Stimulated activated CD8-positive, alpha-beta memory T cell treated with anti-CD3 and anti-CD28 coated beads, Interleukin-15, amount 100 ng/mL, for 24 hours (primary cell): ENCODE data around the gene LDLRAD4.

Experiments used
- DNase-seq: peaks from one replicate; pipeline ENCODE4 v3.0.0-alpha.2; 2020; ENCODE audit warnings: low read depth

LDLRAD4 gene

DNA sequence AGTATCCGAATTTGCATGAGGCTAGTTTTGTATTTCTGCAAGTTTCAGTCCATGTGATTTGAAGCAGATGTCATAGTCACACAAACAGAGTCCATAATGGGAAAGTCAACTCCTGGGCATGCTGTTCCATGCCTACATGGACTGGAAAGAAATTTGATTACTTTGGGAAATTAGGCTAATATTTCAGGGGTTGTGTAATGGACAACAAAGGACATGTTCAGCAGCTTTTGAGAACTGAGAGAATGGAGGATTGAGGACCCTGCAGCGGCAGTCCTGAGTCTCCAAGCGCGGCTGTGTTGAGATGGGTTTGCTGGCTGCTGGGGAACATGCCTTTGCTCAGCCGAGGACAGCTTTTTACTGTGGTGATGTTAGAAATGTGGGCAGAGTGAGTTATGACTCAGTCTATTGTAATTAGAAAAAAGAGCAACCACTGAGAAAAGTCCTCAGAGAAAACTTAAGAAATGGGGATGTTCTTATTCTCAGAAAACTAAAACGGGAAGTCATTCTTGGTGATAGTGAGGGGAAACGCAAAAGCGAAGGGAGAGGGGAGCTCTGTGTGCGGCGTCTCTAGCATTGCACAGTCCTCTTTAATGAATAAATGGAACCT is 358.6 kb downstream of the LDLRAD4 start:
- no peak for DNase-seq

DNA sequence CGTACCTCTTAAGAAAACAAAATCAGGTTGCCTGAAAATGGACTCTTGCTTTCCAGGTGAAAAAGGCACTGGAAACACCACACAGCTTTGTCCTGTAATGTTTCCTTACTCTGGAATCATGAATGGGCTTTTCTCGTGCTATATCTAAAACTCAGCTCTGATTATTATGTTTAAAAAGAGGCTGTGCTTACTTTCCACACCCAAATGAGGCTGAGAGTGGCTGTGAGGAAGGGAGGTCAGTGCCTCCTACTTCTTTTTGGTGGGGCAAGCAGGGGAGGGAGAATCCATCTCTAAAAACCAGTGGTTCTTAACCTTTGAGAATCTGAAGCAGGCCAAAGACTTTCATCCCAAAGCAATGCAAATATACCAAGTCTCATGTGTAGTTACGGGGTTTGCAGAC is 359.2 kb downstream of the LDLRAD4 start:
- DNase-seq = no peak

DNA sequence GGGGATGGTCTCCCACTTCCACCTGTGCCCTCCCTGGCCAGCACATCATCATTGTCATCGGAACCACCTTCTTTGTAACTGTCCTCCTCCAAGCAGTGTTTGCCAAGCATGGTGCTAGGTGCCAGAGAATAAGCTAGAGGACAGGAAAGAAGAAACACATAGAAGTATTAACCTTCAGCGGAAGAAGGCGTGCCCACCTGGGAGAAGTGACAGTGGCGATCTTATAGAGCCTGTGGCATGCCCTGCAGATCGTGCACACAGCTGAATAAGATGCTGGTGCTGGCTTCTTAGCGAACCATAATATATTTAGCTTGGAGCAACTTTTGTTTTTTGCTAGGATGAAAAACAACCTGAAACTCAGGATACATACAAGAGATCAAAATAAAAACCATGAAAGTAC is 359.8 kb downstream of the LDLRAD4 start:
- DNase-seq = no peak

DNA sequence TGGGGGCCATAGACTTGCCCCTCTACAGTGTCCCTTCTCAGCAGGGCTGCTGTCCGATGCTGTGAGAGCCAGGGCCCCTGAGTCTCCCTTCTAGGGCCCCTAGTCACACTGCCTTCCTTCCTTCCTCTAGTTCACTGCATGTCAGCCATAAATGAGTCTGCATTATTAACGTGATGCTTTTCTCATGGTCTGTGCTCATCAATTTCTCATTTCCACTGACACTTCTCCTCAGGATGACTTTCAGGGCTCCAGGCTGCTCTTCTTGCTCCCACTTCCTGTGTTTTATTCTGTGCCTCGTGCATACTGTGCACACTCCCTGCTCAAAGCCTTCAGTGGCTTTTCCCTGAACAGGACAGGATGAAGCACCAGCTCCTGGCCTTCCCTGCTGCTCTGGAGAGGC is 361.3 kb downstream of the LDLRAD4 start:
- DNase-seq = no peak

DNA sequence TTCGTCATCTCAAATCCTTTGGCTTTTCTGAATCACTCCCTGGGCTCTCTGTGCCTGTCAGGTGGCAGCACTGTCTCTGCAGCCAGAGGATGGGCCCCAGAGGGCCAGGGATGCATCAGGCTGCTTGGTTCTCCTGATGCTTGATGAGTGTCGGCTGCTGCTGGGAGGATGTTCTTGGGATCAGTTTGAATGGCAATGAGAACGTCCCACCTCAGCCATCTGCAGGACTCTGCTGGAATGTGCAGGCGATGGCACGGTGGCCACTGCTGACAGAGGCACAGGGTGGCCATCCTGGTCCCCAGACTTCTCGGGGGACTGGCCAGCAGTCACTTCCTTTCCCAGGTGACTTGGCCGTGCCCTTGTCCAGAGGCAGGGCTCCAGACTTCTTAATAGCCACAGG is 361.8 kb downstream of the LDLRAD4 start:
- no peak for DNase-seq

DNA sequence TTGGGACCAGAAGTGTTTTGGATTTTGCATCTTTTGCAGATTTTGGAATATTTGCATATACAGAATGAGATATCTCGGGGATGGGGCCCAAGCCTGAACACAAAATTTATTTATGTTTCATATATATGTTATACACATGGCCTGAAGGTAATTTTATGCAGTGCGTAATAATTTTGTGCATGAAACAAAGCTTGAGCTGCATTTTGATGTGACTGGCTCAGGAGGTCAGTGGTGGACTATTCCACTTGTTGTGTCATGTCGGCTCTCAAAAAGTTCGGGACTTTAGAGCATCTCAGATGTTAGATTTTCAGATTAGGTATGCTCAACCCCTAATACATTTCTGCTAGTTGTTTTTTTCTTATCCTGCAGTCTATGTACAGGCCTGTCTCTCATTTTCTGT is 362.4 kb downstream of the LDLRAD4 start:
- DNase-seq = no peak

DNA sequence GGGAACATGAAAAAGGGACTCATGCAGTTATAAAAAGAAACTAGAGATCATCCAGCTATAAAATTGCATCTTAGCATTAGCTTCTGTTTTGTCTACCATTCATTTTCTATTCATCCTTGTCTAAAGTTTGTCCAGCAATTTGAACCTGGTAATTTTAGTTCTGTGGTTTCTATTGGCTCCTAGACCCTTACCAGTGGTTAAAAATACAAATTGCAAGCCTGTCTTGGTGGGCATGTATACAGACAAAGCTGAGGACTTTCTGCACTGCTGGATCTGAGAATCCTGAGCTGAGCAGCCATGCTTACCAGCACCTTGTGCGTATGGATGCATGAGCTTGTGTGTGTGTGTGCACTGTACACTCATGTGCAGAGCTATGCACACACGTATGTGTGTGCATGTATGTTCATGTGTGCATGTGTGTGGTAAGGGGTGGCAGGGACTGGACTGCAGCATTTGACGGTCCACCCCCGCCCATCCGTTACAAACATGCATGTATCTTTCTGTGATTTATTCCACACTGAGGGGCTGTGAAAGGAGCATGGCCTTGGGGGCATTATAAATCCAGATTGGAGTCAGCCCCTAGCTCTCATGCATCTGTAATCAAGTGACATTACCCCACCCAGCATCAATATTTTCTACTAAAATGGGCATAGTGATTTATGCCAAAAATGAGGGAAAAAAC is 363.1 kb downstream of the LDLRAD4 start:
- no peak for DNase-seq

DNA sequence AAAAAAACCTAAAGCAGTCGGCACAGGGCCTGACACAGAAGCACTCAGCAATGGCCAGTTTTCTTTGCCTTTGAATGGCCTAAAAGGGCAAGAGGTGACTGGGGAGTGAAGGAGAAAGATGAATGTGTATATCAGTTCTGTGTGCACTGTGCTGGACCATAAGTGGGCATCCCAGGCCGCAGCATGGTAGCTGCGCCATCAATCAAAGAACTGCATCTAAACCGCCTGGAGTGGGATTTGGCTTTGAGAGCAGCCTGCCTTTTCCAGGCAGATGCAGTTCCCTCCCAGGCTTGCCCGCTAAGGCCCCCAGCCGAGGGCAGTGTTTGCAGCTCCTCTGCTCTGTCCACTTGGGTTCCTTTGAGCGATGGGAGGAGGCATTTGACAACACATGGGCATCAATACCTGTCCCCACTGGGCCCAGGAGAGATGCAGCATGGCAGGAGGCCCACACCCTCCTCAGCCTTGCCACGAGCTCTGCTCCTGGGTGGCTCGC is 363.7 kb downstream of the LDLRAD4 start:
- DNase-seq = no peak

DNA sequence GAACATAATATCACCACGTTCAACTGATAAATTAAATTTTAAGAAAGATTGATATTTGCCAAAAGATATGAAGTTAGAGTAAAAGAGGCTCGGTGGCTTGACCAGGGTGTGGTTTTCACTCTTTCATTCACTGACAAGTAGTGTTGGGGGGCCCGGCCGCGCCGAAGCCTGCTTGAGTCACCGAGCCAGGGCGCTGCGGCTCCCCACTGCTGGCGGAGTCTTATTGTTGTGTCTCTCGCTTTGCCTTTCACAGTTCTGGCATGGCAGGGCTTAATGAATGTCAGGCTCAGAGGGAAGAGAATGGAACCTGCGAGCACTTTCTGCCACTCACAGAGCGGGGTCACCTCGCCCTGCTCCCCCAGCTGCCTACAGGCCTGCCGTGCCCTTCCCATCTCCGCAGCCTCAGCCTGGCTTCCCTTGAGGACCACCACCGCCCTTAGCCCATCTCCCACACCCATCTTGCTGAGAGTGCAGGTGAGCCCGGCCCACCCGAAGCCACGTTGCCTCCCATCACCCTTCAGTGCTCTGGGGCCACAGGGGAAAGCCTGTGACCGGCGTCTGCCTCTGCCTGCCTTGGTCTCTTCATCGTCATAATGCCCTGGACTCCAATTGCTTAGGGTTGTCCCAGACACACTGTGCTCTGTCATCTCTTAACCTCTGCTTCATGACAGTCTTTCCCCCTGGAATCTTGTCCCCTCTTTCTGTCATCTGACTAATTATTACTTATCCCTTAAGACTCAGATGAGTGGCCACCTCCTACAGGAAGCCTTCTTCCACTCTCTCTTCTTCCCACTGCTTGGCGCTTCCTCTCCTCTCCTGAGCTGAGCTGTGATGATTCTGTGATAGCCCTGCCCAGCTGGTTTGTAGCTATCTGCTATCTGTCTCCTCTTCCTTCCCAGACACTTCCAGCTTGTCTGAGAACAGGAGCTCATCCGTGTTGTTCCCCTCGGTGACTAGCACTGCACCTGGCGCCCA is 365.3 kb downstream of the LDLRAD4 start:
- no peak for DNase-seq

DNA sequence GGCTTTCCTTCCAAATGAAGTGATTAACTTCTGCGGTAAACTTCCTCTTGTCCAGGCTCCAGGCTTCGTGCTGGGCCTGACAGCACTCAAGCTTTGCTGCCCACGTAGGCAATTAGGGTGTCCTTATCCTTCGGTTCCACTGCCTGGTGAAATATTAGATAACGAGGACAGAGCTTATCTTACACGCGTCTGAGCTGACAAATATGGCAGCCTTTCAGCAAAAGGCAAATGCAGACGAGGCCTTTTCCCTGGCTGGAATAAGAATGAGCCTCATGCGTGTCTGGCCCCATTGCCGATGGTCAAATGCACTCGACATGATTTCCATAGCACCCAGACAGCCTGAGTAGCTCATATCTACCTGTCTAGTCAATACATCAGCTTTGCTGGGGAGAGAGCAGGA is 366.3 kb downstream of the LDLRAD4 start:
- DNase-seq = no peak

DNA sequence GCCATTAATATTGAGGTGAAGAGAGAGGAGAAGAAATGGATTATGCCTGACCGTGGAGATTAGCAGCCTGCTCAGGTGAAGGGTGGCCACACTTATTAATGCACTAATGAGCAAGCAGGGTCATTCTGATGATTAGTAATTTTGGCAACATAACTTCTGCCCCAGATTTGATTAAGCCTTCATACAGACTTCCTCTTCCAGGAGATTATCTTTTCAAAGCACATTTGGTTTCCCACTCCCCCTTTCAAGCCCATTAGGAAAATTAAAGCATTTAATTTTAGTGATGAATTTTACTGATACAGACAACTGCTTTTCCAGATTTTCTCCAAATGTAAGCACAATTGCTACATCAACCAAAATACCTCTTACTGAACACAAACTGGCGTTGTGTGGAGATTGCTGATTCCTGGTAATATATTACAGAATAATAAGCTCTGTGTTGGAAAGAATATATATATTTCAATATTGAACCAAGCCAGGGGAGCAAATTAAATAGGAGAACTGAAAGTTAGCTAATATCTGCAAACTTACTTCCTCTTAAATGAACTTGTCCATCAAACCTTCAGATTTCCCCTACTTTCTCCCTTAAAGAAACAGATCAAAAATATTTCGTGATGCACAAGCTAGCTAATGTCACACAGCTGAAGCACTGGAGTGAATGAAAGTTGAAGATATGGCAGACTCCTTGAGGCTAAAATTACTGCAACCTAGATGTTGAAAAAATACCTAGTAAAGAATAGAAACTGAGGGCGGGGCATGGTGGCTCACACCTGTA is 367.0 kb downstream of the LDLRAD4 start:
- DNase-seq = no peak

DNA sequence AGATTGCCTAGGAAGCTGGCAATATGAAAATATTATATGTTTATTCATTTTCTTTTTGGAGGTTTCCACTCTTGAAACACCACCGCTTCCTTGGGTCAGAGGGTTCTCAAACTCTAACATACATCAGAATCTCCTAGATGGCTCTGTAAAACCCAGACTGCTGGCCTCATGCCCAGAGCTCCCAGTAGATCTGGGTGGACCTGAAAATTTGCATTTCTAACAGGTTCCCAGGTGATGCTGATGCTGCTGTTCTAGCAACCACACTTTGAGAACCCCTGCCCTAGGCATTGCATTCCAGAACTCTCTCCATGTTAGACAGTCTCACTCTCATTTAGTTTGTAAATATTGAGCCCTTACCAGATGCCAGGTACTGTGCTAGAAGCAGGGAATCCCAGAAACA is 368.4 kb downstream of the LDLRAD4 start:
- no peak for DNase-seq

DNA sequence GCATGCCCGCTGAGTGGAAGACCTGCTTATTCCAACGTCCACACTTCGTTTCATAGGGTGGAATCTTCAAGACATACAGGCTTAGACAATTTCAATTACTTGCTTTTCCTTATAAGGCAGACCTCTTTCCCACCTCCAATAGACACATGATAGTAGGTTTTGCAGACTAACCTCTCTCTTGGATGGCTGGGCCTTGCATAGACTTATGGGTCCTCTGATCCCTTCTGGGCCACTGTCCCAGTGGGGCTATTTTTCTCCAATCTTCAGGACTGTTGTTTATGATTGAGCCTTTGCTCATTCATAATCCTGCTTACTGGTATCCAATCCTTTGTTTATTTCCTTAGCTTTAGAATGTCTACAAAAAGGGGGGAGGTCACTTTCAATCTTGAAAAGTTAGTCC is 368.9 kb downstream of the LDLRAD4 start:
- no peak for DNase-seq

DNA sequence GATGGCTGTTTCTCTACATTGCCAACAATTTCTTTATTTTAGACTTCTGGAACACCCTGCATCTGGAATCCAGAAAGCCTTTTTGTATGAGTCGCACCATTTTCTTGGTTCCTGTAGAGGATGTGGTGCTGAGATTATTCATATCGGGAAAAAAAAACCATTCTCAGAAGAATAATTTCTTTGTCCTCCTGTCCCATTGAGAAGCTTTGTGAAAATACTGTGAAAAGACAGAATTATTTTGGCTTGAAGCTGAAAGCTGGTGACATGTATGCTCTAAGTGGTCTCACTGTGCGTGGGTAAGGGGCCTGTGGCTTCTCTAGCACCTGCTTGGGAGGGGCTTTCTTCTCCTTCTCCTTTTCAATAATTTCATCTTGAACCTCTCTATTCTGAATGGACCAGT is 369.4 kb downstream of the LDLRAD4 start:
- no peak for DNase-seq

DNA sequence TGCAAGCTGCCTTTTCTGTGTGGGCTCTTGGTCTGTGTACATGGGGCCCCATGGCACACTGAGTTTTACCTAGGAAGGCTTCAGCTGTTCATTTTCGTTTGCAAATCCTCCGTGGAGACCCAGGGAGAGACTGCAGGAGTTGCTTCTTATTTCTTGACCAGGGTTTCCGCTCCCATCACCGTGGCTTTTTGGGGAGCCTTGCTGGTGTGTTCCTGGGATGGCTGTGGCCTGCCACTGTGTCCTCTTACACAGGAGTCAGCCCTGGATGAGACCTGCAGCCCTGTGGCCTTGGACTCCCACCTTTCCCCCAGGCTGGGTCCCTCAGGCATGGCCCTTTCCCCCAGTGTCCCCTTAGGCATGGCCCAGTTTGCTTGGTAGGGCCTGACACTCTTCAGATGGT is 370.8 kb downstream of the LDLRAD4 start:
- DNase-seq = no peak

DNA sequence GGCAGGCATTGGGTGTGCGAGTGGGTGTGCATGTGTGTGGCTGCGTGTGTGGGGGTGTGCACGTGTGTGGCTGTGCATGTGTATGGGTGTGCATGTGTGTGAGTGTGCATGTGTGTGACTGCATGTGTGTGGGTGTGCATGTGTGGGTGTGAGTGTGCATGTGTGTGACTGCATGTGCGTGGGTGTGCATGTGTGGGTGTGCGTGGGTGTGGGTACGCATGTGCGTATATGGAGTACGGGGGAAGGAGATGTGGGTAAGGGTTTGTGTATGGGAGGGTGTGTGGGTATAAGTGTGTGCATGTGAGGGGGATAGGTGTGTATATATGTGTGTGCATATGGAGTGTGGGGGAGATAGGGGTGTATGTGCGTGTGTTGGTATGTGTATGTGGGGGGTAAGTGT is 371.4 kb downstream of the LDLRAD4 start:
- no peak for DNase-seq

DNA sequence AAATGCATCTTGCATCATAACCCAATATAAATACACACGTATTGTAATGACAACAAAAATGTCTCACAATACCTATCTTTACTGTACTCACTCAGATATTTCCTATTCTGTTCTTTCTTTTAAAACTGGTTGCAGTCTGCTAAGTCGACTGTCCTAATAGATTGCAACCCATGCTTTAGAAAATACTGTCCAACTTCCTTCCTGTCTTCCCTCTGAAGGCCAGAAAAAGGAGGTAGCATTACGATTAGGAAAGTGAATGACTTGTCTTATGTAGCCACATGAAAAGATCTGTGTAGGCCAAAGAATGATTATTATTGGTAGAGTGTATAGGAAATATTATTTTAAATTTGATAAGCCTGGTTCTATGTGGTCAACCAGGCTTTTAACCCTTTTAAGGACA is 373.7 kb downstream of the LDLRAD4 start:
- no peak for DNase-seq

DNA sequence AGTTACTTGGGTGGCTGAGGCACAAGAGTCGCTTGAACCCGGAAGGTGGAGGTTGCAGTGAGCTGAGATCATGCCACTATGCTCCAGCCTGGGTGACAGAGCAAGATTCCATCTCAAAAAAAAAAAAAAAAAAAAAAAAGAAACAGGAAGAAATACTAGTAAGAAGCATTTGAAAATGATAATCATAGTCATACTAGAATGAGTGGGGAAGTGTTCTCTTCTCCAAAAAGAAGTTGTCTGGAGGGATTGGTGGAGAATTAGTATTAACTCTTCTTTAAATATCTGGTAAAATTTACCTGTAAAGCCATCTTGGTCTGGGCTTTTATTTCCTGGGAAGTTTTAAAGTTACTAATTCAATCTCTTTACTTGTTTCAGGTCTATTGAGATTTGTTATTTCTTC is 376.0 kb downstream of the LDLRAD4 start:
- DNase-seq = no peak

DNA sequence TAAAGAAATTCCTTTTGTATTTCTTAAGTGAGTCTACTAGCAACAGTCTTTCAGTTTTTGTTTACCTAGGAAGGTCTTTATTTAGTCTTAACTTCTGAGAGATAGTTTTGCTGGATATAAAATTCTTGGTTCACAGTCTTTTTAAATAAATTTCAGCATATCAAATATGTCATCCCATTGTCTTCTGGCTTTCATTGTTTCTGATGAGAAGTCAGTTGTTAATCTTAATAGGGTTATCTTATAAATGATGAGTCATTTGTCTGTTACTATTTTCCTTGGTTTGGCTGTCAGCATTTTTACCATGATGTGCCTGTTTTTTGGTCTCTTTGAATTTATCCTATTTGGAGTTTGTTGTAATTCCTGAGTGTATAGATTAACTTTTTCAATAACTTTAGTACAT is 378.5 kb downstream of the LDLRAD4 start:
- DNase-seq = no peak

DNA sequence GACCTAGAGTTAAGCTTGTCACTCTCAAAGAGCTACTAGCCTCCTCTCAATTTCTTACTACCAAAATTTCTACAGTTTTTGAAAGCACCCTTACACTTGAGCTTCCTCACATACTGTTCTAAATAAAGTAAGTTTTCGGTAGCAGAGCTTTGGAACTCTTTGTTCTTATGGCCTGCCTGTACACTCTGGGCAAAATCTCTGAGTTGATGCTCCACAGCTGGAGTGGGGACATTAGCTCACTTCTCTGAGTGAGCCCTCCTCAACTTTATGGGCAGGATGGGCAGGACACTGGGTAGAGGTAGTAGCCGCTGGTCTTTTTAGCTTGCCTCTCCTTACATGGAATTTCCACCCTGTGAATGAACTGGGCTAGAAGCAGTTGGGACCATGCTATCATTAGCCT is 380.0 kb downstream of the LDLRAD4 start:
- no peak for DNase-seq

DNA sequence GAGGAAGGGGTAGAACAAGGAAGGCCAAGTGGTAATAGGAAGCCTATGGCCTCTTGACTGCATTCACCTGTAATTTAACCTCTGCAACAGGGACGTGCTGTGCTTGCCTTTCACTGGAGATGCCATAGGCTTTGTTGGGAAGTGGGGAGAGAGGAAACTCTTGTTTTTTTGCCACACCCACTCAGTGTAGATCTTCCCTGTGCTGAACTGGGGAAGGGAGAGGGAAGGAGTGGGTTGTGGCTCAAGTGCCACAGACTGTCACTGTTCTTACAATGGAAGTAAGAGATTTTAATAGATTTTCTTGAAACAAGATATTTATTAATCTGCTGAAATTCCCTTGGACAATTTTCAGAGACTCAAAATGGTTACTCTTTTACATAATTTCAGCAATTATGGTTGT is 380.5 kb downstream of the LDLRAD4 start:
- no peak for DNase-seq
